D341Med (cell line): Measurements from ENCODE around the gene FAM83D.

Source experiments
- DNase-seq: peaks from one replicate; pipeline ENCODE4 v3.0.0; 2012; ENCODE audit warnings: low spot score

FAM83D gene

DNA sequence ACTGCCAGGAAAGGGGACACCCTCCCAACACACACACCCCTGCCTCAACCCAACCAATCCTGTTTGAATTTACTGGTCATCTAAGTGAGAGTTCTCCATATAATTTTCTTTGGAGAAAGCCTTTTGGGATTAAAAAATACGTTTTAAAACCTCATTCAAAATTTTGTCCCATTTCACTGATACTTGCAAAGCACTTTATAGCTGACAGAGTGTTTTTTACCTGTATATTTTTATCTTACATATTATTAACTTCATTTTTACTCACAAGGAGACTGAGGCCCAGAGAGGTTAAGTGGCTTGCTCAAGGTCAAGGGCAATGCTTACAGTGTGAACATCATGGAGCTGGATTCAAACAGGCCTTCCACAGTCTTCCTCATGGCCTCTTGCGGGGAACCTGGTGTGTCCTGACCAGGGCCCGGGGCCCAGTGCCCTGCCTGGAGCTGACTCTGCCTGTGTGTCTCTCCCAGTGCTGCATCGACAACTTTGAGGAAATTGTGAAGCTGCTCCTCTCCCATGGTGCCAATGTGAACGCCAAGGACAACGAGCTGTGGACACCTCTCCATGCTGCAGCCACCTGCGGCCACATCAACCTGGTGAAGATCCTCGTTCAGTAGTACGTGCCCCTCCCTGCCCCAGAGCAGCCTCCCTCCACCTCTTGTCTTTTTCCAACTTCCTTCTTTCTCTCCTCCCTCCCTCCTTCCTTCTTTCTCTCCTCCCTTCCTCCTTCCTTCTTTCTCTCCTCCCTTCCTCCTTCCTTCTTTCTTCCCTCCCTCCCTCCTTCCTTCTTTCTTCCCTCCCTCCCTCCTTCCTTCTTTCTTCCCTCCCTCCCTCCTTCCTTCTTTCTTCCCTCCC, 30.9 kb upstream of the FAM83D start:
- DNase-seq, result no peak

DNA sequence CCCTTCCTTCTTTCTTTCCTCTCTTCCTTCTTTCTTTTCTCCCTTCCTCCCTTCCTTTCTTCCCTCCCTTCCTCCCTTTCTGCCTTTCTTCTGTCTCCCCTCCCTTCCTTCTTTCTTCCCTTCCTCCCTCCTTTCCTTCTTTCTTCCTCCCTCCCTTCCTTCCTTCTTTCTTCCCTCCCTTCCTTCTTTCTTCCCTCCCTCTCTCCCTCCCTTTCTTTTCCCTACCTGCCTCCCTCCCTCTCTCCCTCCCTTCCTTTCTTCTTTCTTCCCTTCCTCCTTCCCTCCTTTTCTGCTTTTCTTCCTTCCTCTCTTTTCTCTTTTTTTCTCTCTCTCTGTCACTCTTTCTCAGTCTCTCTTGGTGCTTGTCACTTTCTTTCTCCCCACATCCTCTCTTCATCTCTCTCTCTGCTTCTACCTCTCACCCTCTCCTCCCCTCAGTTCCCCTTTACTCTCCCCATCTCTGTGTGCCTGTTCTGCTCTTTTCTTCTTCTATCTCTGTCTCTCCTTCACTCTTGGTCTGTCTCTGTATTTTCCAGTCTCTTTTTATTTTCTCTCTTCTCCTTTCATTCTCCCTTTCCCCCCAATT, 30.1 kb upstream of the FAM83D start:
- DNase-seq, result no peak

DNA sequence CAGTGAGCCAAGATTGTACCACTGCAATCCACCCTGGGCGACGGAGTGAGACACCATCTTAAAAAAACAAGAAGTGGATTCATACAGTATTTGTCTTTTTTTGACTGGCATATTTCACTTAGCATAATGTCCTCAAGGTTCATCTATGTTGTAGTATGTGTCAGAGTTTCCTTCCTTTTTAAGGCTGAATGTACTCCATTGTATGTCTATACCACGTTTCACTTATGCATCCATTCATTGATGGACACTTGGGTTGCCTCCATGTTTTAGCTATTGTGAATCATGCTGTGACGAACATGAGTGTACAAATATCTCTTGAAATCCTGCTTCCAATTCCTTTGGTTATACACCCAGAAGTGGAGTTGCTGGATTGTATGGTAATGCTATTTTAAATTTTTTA, 28.9 kb upstream of the FAM83D start:
- DNase-seq, result no peak

DNA sequence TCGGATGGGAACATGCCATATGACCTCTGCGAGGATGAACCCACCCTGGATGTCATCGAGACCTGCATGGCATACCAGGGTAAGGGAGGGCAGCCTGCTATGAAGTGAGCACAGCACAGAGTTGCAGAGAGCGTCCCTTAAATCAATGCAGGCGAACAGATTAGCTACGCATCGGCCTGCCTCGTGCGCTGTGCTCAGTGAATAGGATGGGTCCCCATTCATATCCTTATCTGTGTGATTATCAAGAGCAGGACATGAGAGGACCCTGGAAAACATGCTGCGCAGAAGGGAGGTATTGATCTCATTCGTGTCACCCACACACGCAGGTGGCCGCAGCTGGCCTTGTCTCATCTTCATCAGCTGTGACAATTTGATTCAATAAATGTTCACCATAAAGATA, 25.6 kb upstream of the FAM83D start:
- no peak for DNase-seq

DNA sequence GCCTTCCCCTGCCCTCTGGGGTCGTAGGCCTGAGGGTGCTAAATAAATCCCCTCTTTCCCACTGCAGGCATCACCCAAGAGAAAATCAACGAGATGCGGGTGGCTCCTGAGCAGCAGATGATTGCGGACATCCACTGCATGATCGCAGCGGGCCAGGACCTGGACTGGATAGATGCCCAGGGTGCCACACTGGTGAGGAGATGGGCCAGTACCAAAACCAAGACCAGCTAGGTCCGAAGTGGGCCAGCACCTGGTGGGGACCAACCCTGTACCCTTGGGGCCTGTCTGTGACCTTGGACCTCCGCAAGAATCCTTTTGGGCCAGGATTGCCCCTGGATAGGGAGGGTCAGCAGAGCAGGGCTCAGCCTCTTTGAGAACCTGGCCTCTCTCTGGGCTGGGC, 23.6 kb upstream of the FAM83D start:
- DNase-seq, result no peak

DNA sequence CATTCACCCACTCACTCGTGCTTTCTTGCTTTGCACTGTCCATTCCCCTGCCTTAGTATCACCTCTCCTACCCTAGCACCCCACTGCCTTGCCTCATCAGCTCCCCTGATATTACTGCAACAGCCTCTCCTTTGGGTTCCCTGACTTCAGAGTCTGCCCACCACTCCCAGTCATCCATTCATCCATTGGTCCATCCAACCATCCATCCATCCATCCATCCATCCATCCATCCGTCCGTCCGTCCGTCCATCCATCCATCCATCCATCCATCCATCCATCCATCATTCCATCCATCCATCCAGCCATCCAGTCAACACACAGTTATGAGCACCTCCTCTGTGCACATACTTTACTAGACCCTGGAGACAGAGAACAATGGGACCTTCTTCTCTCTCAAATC, 22.9 kb upstream of the FAM83D start:
- no peak for DNase-seq

DNA sequence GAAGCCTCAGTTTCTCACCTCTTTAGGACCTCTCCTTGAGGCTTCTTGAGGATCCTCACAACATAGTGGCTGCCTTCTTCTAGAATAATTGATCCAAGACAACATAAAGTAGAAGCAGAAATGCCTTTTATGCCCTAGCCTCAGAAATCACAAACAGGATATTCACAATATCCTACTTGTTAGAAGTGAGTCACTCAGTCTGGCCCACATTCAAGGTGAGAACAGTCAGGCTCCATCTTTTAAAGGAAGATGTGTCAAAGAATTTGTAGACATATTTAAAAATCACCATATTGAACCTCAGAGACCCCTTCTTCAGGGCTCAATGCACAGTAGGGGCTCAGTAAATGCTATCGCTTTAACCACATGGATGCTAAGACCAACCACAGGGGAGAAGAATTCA, 20.8 kb upstream of the FAM83D start:
- no peak for DNase-seq

DNA sequence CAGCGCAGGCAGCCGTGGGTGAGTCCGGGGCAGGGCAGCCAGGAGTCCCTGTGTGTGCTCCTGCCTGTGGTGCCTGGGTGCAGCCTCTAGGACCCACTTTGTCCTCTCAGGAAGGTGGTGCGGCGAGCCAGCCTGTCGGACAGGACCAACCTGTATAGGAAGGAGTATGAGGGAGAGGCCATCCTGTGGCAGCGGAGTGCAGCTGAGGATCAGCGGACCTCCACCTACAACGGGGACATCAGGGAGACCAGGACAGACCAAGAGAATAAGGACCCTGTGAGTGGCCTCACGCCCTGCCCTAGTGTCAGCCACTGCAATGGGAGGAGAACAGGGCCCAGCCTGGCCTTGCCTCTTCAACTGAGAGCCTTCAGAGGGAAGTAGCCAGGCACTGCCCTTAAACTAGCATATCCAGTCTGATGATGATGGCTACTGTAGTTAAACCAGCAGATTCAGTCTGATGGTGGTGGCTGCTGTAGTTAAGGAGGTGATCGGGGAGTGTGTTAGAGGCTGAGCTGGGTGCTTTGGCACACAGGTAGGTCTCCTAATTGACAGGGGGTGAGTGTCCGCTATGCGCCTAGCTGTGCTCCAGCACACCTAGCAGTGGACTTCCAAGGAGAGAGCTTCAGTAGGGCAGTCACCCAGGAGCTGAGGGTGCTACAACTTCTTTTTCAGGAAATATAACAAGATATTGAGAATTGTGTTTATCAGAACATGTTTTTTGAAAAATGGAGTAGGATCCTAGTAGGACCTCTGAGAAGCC, 18.1 kb upstream of the FAM83D start:
- no peak for DNase-seq

DNA sequence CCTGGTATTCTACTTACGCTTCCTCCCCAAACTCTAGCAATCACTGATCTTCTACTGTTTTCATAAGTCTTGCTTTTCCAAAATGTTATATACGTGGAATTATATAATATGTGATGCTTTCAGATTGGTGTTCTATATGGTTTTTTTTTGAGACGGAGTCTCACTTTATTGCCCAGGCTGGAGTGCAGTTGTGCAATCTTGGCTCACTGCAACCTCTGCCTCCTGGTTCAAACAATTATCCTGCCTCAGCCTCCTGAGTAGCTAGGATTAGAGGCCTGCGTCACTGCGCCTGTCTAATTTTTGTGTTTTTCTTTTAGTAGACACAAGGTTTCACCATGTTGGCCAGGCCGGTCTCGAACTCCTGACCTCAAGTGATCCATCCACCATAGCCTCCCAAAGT, 10.9 kb upstream of the FAM83D start:
- no peak for DNase-seq

DNA sequence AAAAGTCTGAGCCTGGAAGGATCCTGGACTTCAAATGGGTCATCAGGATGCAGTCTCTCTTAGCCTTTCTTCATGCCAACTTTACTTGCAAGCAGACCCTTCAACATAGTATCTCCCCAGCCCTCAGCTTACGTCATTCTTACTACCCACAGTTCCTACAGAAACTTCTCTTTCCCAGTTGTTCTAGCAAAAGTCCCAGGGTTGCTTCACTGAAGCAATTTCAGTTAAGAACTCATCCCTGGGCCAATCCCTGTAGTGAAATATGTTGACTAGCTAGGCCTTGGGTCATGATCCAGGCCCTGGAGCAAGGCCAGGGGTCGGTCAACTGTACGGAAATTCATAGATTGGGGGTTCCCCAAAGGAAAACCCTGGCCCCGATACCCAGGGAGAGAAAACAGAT, 8.6 kb upstream of the FAM83D start:
- DNase-seq, result no peak

DNA sequence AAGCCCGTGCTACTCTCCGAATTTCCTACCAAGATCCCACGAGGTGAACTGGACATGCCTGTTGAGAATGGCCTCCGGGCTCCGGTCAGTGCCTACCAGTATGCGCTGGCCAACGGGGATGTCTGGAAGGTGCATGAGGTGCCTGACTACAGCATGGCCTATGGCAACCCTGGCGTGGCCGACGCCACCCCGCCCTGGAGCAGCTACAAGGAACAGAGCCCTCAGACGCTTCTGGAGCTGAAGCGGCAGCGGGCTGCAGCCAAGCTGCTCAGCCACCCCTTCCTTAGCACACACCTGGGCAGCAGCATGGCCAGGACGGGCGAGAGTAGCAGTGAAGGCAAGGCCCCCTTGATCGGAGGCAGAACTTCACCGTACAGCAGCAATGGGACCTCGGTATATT, 8.0 kb upstream of the FAM83D start:
- no peak for DNase-seq

DNA sequence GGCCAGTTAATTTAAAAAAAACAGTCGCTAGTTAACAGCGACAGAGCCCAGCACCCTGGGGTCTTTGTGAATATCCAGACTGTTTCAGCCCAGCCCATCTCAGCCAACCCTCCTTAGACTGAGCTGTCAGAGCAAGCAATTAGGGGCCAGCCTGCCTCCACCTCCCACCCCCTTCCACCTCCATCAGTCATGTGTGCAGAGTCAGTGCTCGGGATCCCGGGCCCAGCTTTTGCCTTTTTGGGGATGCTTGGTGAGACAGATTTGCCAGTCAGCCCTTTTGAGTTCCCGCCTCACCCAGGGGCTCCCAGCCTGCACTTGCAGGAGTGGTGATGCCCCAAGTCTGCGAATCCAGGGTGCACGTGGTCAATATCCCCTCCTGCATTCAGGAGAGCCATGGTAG, 6.5 kb upstream of the FAM83D start:
- no peak for DNase-seq

DNA sequence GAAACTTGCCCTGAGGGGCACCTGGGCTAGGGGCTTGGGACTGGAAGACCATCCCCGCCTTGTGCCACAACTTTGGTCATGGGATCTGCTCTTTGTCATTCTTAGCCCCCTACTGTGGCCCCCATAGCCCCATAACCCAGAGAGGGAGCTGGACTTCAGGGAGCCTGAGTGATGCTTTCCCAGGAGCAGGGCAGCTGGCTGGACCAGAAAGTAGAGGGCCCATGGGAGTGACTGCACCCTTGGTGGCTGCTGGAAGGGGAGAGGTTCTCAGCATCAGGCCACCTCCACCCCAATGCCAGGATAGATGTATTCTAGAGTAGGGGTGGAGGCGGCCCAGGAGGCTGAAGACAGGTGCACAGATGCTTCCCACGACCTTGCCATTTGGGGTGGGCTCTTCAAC, 5.8 kb upstream of the FAM83D start:
- no peak for DNase-seq

DNA sequence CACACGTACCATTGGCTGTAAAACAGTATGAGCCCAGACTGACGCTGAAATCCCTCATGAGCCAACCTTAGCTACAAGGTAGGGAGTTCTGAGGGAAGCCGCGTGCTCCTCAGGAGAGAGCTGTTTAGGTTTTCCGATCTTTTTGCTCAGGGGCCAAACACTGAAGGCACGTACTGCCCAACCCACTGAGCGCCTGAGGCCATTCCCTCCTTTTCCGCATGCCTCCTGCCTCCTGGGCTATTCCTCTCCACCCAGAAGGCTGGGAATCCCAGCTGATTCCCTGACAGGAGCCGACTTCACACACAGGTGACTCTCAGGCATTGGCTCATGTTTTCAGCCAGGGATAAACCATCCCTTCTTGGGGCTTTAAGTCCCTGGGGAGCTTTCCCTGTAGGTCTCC, 5.4 kb upstream of the FAM83D start:
- DNase-seq, result no peak

DNA sequence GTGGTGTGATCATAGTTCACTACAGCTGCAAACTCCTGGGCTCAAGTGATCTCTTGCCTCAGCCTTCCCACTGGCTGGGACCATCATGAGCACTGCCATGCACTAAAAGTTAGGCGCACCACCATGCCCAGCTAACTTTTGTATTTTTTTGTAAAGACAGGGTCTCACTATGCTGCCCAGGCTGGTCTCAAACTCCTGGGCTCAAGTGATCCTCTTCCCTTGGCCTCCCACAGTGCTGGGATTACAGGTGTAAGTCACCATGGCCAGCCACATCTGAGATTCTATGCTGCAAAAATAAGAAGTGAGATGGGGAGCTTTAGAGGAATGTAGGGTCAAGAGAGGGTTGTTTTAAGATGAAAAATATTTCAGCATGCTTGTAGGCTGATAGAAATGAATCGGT, 1.5 kb upstream of the FAM83D start:
- no peak for DNase-seq

DNA sequence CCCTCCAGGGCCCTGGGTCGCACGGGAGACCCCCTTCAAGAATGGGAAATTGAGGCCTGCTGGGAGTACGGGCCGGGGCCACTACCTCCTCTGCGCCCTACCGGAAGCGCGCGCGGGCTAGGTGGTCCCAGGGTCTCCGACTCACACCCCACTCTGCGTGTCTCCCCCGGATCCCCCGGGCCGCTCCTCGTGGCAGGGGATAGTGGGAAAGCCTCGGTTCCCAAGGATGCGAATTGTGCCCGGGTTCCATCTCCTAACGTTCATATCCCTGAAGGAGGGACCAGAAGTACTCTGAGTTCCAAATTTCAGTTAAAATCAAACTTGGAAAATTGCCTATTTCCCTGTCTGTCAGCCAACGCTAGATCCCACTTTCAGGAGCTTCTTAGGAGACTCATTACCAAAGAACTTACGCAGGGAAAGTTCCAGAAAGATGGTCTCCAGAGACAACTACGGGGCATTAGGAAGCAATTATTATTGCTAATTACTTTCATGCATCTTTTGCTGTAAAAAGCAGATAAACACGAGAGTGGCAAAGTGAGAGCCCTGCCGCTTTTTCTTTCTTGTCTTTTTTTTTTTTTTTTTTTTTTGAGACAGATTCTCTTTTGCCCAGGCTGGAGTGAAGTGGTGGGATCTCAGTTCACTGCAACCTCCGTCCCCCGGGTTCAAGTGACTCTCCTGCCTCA, 858 bp downstream of the FAM83D start:
- no peak for DNase-seq

DNA sequence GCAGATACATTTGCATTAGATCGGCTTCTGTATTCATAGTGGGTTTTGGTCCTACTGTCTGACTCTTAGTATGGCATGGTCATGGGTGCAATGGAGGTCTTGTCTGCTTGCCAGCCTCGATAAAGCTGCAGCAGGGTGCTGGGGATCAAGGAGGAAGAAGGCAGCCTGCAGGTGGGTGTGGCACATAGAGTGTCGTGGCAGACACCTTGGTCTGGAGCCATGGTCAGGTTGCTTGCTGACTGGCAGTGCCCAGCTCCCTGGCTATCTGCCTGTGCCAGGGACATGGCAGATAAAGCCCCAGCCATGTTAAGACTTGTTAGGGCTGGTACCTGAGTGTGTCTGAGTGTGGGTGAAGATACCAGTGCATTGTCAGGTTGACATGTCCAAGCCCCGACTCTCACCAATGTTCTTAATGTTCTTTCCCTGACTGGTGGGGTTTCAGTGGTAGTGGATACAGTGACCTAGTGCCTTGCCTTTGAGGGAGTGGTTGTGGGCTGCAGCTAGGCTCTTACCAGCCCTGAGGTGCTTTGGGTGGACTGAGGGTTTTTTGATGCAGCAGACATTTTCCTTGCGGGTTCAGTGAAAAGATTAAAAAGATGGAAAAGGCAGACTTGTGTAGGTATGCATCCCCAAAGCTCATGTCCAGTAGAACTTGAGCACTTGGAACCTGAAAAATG, 1.8 kb downstream of the FAM83D start:
- no peak for DNase-seq

DNA sequence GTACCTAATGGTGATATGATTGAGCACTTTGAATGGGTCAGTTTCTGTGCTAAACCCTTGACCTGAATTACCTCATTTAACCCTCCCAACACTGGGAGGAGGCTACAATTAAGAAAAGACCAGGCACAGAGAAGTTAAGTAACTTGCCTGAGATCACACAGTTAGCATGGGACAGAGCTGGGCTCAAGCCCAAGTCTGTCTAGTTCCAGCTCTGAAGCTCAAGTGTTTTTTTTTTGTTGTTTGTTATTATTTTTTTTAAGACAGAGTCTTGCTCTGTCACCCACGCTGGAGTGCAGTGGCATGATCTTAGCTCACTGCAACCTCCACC, 4.0 kb downstream of the FAM83D start:
- no peak for DNase-seq

DNA sequence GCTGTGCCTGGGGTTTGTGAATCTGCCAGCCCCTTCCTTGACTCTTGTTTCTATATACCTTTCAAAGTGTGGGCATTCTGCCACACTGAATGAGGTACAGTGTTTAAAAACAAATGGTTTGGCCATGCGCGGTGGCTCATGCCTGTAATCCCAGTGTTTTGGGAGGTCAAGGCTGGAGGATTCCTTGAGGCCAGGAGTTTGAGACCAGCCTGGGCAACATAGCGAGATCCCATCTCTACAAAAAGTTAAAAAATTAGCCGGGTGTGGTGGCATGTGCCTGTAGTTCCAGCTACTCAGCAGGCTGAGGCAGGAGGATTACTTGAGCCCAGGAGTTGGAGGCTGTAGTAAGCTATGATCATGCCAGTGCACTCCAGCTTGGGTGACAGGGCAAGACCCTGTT, 5.8 kb downstream of the FAM83D start:
- DNase-seq, result no peak

DNA sequence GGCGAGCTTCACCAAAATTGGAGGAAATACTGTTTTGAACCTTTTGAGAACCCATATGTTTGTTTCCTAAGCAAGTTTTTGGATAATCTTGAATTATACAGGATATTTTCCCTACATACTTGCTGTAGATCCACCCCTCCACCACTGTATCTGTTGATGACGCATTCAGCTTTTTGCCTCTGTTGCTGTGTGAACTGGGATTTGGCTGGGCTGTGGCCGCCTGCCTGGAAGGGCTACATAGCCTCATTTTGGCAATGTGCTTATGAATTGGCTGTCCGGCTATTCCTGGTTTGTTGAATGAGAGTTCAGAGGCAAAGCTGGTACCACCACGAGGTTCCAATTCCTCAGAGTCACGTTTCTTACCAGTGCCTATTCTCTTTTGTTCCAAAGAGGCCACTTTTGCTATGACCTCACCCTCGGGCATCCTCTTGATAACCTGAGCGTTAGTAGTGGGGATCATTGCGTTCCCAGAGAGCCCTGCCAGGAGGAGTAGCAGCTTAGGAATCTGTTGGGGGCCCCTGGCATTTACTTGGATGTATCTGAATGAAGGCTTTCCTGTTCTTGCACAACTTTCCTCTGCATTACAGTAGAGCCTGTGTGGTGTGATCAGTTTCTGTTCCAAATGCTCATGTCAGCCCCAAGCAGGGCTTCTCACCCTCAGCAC, 6.4 kb downstream of the FAM83D start:
- DNase-seq, result no peak

DNA sequence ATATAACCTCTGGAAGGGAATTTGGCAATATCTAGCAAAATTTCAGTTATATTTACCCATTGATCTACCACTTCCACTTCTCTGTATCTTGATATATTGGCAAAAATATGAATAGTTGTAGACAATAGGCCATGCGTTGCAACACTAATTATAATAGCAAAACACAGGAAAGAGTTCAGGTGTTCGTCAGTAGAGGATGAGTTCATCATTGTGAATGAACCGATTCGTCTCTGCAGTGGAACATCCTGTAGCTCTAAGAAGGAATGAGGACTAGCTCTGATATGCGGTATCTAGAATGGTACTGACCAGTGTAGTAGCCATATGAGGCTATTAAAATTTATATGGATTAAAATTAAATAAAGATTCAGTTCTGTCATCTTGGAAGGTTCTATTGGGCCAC, 8.3 kb downstream of the FAM83D start:
- DNase-seq, result no peak

DNA sequence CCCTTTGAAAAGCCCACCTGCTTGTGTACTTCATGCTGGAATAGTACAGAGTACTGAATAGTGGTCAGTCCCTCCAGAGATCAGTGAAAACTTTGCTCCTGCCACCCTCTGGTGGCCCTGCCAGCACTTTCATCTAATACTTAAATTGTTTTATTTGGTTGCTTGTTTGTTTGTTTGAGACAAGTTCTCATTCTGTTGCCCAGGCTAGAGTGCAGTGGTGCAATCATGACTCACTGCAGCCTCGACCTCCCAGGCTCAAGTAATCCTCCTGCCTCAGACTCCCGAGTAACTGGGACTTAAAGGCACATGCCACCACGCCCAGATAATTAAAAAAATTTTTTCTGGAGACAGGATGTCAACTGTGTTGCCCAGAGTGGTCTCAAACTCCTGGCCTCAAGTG, 9.1 kb downstream of the FAM83D start:
- no peak for DNase-seq
